H1 (cell line): ENCODE results near the gene TECTB. TPM values are rescaled to one million over a fixed set of nuclear protein-coding genes. Genes with fewer than 3 reads are reported as not detected.

Experiments used
- CTCF ChIA-PET: fragments of 300-600 bp; sonication (Branson Sonifier 250); formaldehyde crosslinking; loops from one replicate; lab custom pipeline; 2021; ENCODE audit not compliant: partially characterized antibody; lab: Charles Lee
- POLR2A ChIA-PET: fragments of 300-600 bp; sonication (Branson Sonifier 250); formaldehyde crosslinking; loops from one replicate; lab custom pipeline; 2021; ENCODE audit warnings: inconsistent platforms; ENCODE audit not compliant: partially characterized antibody; lab: Charles Lee
- DNase-seq, 2 experiments: peaks; one replicate each; pipeline versions ENCODE4 v3.0.0 to v3.0.0-alpha.2; 2010 to 2022; ENCODE audit warnings: low spot score in 2 of 2, low read depth in 1 of 2, mixed read lengths in 1 of 2
- FAIRE-seq: peaks from 2 replicates; lab custom pipeline; 2011; peaks lifted over from hg19 to GRCh38; lab: Jason Lieb, UNC
- H2AFZ ChIP-seq: 2 replicates; pipeline ENCODE4 v1.8.1; 2012; ENCODE audit warnings: low read length, inconsistent platforms
- H2AK5ac ChIP-seq: 2 replicates; pipeline ENCODE4 v1.6.1; 2013; ENCODE audit warnings: low read depth, low read length
- H2BK120ac ChIP-seq: replicated peaks from 2 replicates; pipeline ENCODE3; 2013; ENCODE audit warnings: low read depth, low read length, inconsistent platforms
- H2BK12ac ChIP-seq: 2 replicates; pipeline ENCODE4 v1.6.1; 2013; ENCODE audit warnings: low read depth, low read length
- H2BK15ac ChIP-seq: 2 replicates; pipeline ENCODE4 v1.6.1; 2013; ENCODE audit warnings: low read length
- H2BK20ac ChIP-seq: 2 replicates; pipeline ENCODE4 v1.6.1; 2013; ENCODE audit warnings: low read length
- H2BK5ac ChIP-seq: 2 replicates; pipeline ENCODE4 v1.6.1; 2013; ENCODE audit warnings: low read depth, low read length
- H3K14ac ChIP-seq: 2 replicates; pipeline ENCODE4 v1.6.1; 2013; ENCODE audit warnings: inconsistent platforms; ENCODE audit not compliant: insufficient read length
- H3K18ac ChIP-seq: 2 replicates; pipeline ENCODE4 v1.6.1; 2013; ENCODE audit warnings: low read length; ENCODE audit errors: extremely low read depth
- H3K23ac ChIP-seq: 2 replicates; pipeline ENCODE4 v1.6.1; 2013; ENCODE audit warnings: inconsistent platforms; ENCODE audit not compliant: insufficient read length
- H3K23me2 ChIP-seq: 2 replicates; pipeline ENCODE4 v1.6.1; 2013; ENCODE audit warnings: low read depth, low read length
- H3K27ac ChIP-seq: 2 replicates; pipeline ENCODE4 v1.6.1; 2011; ENCODE audit warnings: low read depth, low read length, inconsistent platforms
- H3K27me3 ChIP-seq, 4 experiments: replicated peaks in 1 of 4; 1 replicate in 1 of 4; 2 replicates in 3 of 4; pipeline versions ENCODE4 v1.6.1 to v1.8.1; 2011 to 2013; ENCODE audit warnings: low read length in 3 of 4, mild to moderate bottlenecking in 3 of 4, inconsistent platforms in 2 of 4, mixed read lengths in 2 of 4, moderate library complexity in 1 of 4; ENCODE audit not compliant: control insufficient read depth in 3 of 4, insufficient read depth in 3 of 4; ENCODE audit errors: extremely low read depth in 1 of 4
- H3K36me3 ChIP-seq, 4 experiments: 2 replicates each; pipeline versions ENCODE4 v1.6.1 to v1.8.1; 2011 to 2013; ENCODE audit warnings: mild to moderate bottlenecking in 4 of 4, low read length in 3 of 4, moderate library complexity in 2 of 4, control low read depth in 1 of 4, inconsistent platforms in 1 of 4; ENCODE audit not compliant: insufficient read depth in 4 of 4, control insufficient read depth in 2 of 4
- H3K4ac ChIP-seq: replicated peaks from 2 replicates; pipeline ENCODE3; 2013; ENCODE audit warnings: low read length, low read depth, mixed read lengths, inconsistent platforms; ENCODE audit not compliant: insufficient read length
- H3K4me1 ChIP-seq, 4 experiments: replicated peaks in 1 of 4; 1 replicate in 1 of 4; 2 replicates in 3 of 4; pipeline versions ENCODE4 v1.6.1 to v1.8.1; 2011 to 2013; ENCODE audit warnings: low read length in 3 of 4, inconsistent platforms in 2 of 4, mixed read lengths in 1 of 4; ENCODE audit not compliant: insufficient read depth in 4 of 4, control insufficient read depth in 3 of 4
- H3K4me2 ChIP-seq, 2 experiments: 2 replicates each; pipeline versions ENCODE4 v1.6.1 to v1.8.1; 2011 to 2013; ENCODE audit warnings: low read depth in 2 of 2, low read length in 2 of 2, control low read depth in 1 of 2, inconsistent platforms in 1 of 2, mild to moderate bottlenecking in 1 of 2; ENCODE audit not compliant: insufficient read depth in 1 of 2
- H3K4me3 ChIP-seq, 4 experiments: fragments of 200-600, 300-600 bp in 1 of 4; sonication (generic), shearing (Covaris generic), sonication (Bioruptor Twin) in 1 of 4; 2 replicates each; pipeline versions ENCODE4 v1.5.1 to v1.8.1; 2011 to 2016; ENCODE audit warnings: low read length in 4 of 4, low read depth in 3 of 4, control low read depth in 2 of 4, inconsistent platforms in 2 of 4, mild to moderate bottlenecking in 2 of 4, mixed read lengths in 1 of 4, moderate library complexity in 1 of 4; ENCODE audit not compliant: insufficient read depth in 2 of 4; ENCODE audit errors: extremely low read depth in 1 of 4
- H3K56ac ChIP-seq: replicated peaks from 2 replicates; pipeline ENCODE3; 2013; ENCODE audit warnings: low read depth, mild to moderate bottlenecking, mixed read lengths, low read length, inconsistent platforms; ENCODE audit not compliant: insufficient read length
- H3K79me1 ChIP-seq: 2 replicates; pipeline ENCODE4 v1.6.1; 2013; ENCODE audit warnings: low read depth, low read length, control low read depth
- H3K79me2 ChIP-seq, 2 experiments: 2 replicates each; pipeline versions ENCODE4 v1.6.1 to v1.8.1; 2012 to 2013; ENCODE audit warnings: low read length in 2 of 2, mild to moderate bottlenecking in 2 of 2, inconsistent platforms in 1 of 2; ENCODE audit not compliant: insufficient read depth in 2 of 2, control insufficient read depth in 1 of 2
- H3K9ac ChIP-seq, 4 experiments: replicated peaks in 1 of 4; 1 replicate in 1 of 4; 2 replicates in 3 of 4; pipeline versions ENCODE4 v1.6.1 to v1.8.1; 2011 to 2013; ENCODE audit warnings: low read depth in 3 of 4, low read length in 3 of 4, control low read depth in 2 of 4, mild to moderate bottlenecking in 2 of 4, moderate library complexity in 2 of 4, inconsistent platforms in 1 of 4; ENCODE audit errors: extremely low read depth in 1 of 4
- H3K9me3 ChIP-seq, 2 experiments: 2 replicates each; pipeline versions ENCODE4 v1.6.1 to v1.8.1; 2012 to 2013; ENCODE audit warnings: mild to moderate bottlenecking in 2 of 2, moderate library complexity in 2 of 2, control low read depth in 1 of 2, inconsistent platforms in 1 of 2, low read depth in 1 of 2, low read length in 1 of 2, mixed read lengths in 1 of 2; ENCODE audit not compliant: insufficient read depth in 2 of 2
- H4K20me1 ChIP-seq, 2 experiments: replicated peaks in 1 of 2; 2 replicates each; pipeline versions ENCODE3 to v1.8.1; 2011 to 2013; ENCODE audit warnings: inconsistent platforms in 2 of 2, low read length in 2 of 2, mild to moderate bottlenecking in 1 of 2; ENCODE audit not compliant: insufficient read depth in 2 of 2, control insufficient read depth in 1 of 2
- H4K5ac ChIP-seq: 2 replicates; pipeline ENCODE4 v1.6.1; 2013; ENCODE audit warnings: low read length, low read depth, mixed read lengths, inconsistent platforms; ENCODE audit not compliant: insufficient read length
- H4K8ac ChIP-seq: 2 replicates; pipeline ENCODE4 v1.8.0; 2013; ENCODE audit warnings: mild to moderate bottlenecking, moderate library complexity, low read length, inconsistent platforms; ENCODE audit not compliant: insufficient read depth; ENCODE audit errors: extremely low read depth
- H4K91ac ChIP-seq: replicated peaks from 2 replicates; pipeline ENCODE3; 2013; ENCODE audit warnings: low read length, mixed read lengths, inconsistent platforms; ENCODE audit not compliant: insufficient read length
- BCL11A ChIP-seq, 2 experiments: IDR thresholded peaks; one replicate each; pipeline ENCODE4 v1.6.1; 2011; ENCODE audit warnings: low read depth in 2 of 2, low read length in 2 of 2, mild to moderate bottlenecking in 2 of 2
- CBX8 ChIP-seq: fragments of 300-800, 300-1000 bp; sonication (generic); IDR thresholded peaks from 2 replicates; pipeline ENCODE4 v1.7.1; 2016; ENCODE audit warnings: low read depth, low read length, borderline replicate concordance
- EP300 ChIP-seq, 2 experiments: IDR thresholded peaks; 1 replicate in 1 of 2; 2 replicates in 1 of 2; pipeline ENCODE4 v1.6.1; 2011 to 2012; ENCODE audit warnings: low read depth in 2 of 2, low read length in 2 of 2, mild to moderate bottlenecking in 2 of 2, borderline replicate concordance in 1 of 2, inconsistent platforms in 1 of 2, moderate library complexity in 1 of 2
- HDAC6 ChIP-seq: IDR thresholded peaks from one replicate; pipeline ENCODE4 v1.7.1; 2012; ENCODE audit warnings: low read depth, mild to moderate bottlenecking, inconsistent platforms, low read length, moderate library complexity
- JUND ChIP-seq: IDR thresholded peaks from 2 replicates; pipeline ENCODE4 v1.6.1; 2011; ENCODE audit warnings: mild to moderate bottlenecking, improper control_type of control experiment, low read length
- KDM1A ChIP-seq: fragments of 200-600, 300-600 bp; sonication (generic); IDR thresholded peaks from 2 replicates; pipeline ENCODE4 v1.7.1; 2016; ENCODE audit warnings: mild to moderate bottlenecking, low read length, borderline replicate concordance
- POLR2AphosphoS5 ChIP-seq: IDR thresholded peaks from 2 replicates; pipeline ENCODE4 v1.6.1; 2011; ENCODE audit warnings: low read depth, low read length
- RBBP5 ChIP-seq: IDR thresholded peaks from 2 replicates; pipeline ENCODE4 v1.7.1; 2012; ENCODE audit warnings: low read depth, mild to moderate bottlenecking, inconsistent platforms, low read length, moderate library complexity, borderline replicate concordance
- RFX5 ChIP-seq: IDR thresholded peaks from 2 replicates; pipeline ENCODE4 v1.6.1; 2011; ENCODE audit warnings: low read depth, low read length, improper control_type of control experiment, borderline replicate concordance
- RXRA ChIP-seq: IDR thresholded peaks from 2 replicates; pipeline ENCODE4 v1.6.1; 2011; ENCODE audit warnings: low read depth, mild to moderate bottlenecking, low read length, moderate library complexity; ENCODE audit not compliant: insufficient read depth
- SIRT6 ChIP-seq: IDR thresholded peaks from one replicate; pipeline ENCODE4 v1.7.1; 2012; ENCODE audit warnings: low read length, inconsistent platforms
- SUZ12 ChIP-seq: fragments of 200-600 bp; sonication (generic); IDR thresholded peaks from 2 replicates; pipeline ENCODE4 v1.6.1; 2012; ENCODE audit warnings: mild to moderate bottlenecking, inconsistent platforms, low read length, moderate library complexity, mixed read lengths
- YY1 ChIP-seq: IDR thresholded peaks from 2 replicates; pipeline ENCODE4 v1.6.1; 2011; ENCODE audit warnings: low read depth, mild to moderate bottlenecking, low read length
- WGBS, 2 experiments: shearing (Covaris generic) in 1 of 2; methylation state at CpG; one replicate each; pipeline versions ENCODE4 v1.1.6 to v1.1.7; 2013 to 2015; ENCODE audit warnings: low lambda C conversion rate in 2 of 2, mixed read lengths in 2 of 2, inconsistent platforms in 1 of 2, low coverage in 1 of 2, missing lambda C conversion rate in 1 of 2; ENCODE audit not compliant: insufficient replicate concordance in 2 of 2, insufficient coverage in 1 of 2, insufficient read length in 1 of 2; ENCODE audit errors: extremely low coverage in 1 of 2, missing lambda C conversion rate in 1 of 2; 5-methylcytosine and 5-hydroxymethylcytosine counted together
- polyA plus RNA-seq, 7 experiments: library from polyadenylated mRNA; depleted of rRNA in 3 of 7; stranded (reverse) in 5 of 7; unstranded in 2 of 7; fragments of >200 nt in 5 of 7; fragments of 200-250 nt in 2 of 7; gene quantifications; 1 replicate in 5 of 7; 2 replicates in 1 of 7; 4 replicates in 1 of 7; pipeline versions ENCODE4 v1.2.1 to v1.2.3, GENCODE V29; 2011 to 2013; ENCODE audit warnings: missing spikeins in 2 of 7, mixed read lengths in 2 of 7
- total RNA-seq: library from RNA; stranded (reverse); fragmentation: NEBNext Ultra II Directional; extraction: Animal tissue kit (Norgen Biotek cat#: 25700); gene quantifications from 2 replicates; pipeline ENCODE4 v1.2.1, GENCODE V29; 2021
- TF ChIP-seq, protein P1 (sequence below): IDR thresholded peaks from 2 replicates; pipeline ENCODE4 v1.6.1; 2012; ENCODE audit warnings: inconsistent platforms

The TECTB gene
- total and polyA plus RNA-seq, 2 of the 8 experiments (the other 6 are each of a cell fraction or from before 2014, with no cell fraction given) = not detected

- Histone ChIP-seq H3K4ac (no peak overlapping the region), H4K91ac (no peak overlapping the region), H2BK12ac (no peak overlapping the region), H2AK5ac (no peak overlapping the region), H3K4me3 (no peak overlapping the region), H3K56ac (no peak overlapping the region), H4K20me1 (no peaks in the 10 kb centered on the region), H4K8ac (no peak overlapping the region), H3K18ac (no peak overlapping the region), H2BK120ac (no peak overlapping the region), H3K27me3 (no peaks in the 10 kb centered on the region), H3K9me3 (no peaks in the 10 kb centered on the region), H2AFZ (no peak overlapping the region), H2BK5ac (no peak overlapping the region), H2BK15ac (no peak overlapping the region), H3K23ac (no peak overlapping the region), H3K4me2 (no peak overlapping the region), H4K5ac (no peak overlapping the region), H3K79me1 (no peaks in the 10 kb centered on the region), H3K36me3 (no peaks in the 10 kb centered on the region), H3K4me1 (peaks cover 0 to 3% (median under 1%) of the 10 kb centered on the region in 4 experiments; a peak in 2 of 7 replicates), H3K23me2 (peaks cover 2% of the 10 kb centered on the region; the same call in 1 of the 2 replicates), H3K9ac (no peak overlapping the region), H3K27ac (no peak overlapping the region), H2BK20ac (no peak overlapping the region), H3K14ac (no peak overlapping the region), H3K79me2 (no peaks in the 10 kb centered on the region)
- FAIRE-seq (no peak), DNase-seq (no peak)
- ChIA-PET POLR2A (no interaction called here), CTCF (interaction anchor here (1.0 to 2.6 kb wide), 4 partner anchors 10 to 166 kb away, joined by 3 to 8 read pairs (median 4); no protein-coding TSS in a partner anchor)
- 93% methylated on average over 2 of the region's 2 CpGs; no CpG with 5 or more reads in 1 of the 2 experiments for WGBS, 2 experiments
- TF ChIP-seq POLR2AphosphoS5 = no peak
- no peak for TF ChIP-seq CBX8
- TF ChIP-seq RBBP5 = no peak
- TF ChIP-seq BCL11A (IDR thresholded peaks at IDR 0.05; ENCODE audit: low read depth in 2 of 2, low read length in 2 of 2) = no peak
- TF ChIP-seq SIRT6 = no peak
- no peak for TF ChIP-seq EP300 (IDR thresholded peaks at IDR 0.05; ENCODE audit: borderline replicate concordance in 1 of 2, low read depth in 2 of 2, low read length in 2 of 2)
- TF ChIP-seq, protein P1, sequence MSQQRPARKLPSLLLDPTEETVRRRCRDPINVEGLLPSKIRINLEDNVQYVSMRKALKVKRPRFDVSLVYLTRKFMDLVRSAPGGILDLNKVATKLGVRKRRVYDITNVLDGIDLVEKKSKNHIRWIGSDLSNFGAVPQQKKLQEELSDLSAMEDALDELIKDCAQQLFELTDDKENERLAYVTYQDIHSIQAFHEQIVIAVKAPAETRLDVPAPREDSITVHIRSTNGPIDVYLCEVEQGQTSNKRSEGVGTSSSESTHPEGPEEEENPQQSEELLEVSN = no peak
- TF ChIP-seq SUZ12 = no peak
- no peak for TF ChIP-seq JUND
- TF ChIP-seq RXRA = no peak
- TF ChIP-seq KDM1A = no peak
- TF ChIP-seq YY1 = no peak
- no peak for TF ChIP-seq HDAC6
- no peak for TF ChIP-seq RFX5
Measured at GRCh38 chr10:112303528-112303927, 20.3 kb downstream of the TECTB start.
